CD4-positive, alpha-beta T cell treated with Interleukin-15 for 4 hours (primary cell): ENCODE data around the gene POU4F1.

Experiments
- DNase-seq: peaks from one replicate; pipeline ENCODE4 v3.0.0-alpha.2; 2020; ENCODE audit warnings: low spot score

Gene POU4F1

GRCh38 chr13:78606471-78607408 is 3.4 kb upstream of the POU4F1 start:
- no peak for DNase-seq

- no peak for DNase-seq
Observed at GRCh38 chr13:78604782-78605611, 1.6 kb upstream of the POU4F1 start.

GRCh38 chr13:78602561-78603239 is 652 bp downstream of the POU4F1 start:
- DNase-seq: no peak

GRCh38 chr13:78601874-78602560 is 1.3 kb downstream of the POU4F1 start:
- no peak for DNase-seq

GRCh38 chr13:78601124-78601873 is 2.1 kb downstream of the POU4F1 start:
- no peak for DNase-seq

- DNase-seq: no peak
Observed at GRCh38 chr13:78600280-78600883, 3.0 kb downstream of the POU4F1 start.

GRCh38 chr13:78599645-78600279 is 3.6 kb downstream of the POU4F1 start:
- no peak for DNase-seq

- DNase-seq: no peak
Observed at GRCh38 chr13:78598966-78599644, 4.2 kb downstream of the POU4F1 start.

GRCh38 chr13:78598116-78598781 is 5.1 kb downstream of the POU4F1 start:
- DNase-seq: no peak

- no peak for DNase-seq
Observed at GRCh38 chr13:78597602-78597932, 5.8 kb downstream of the POU4F1 start.

- no peak for DNase-seq
Observed at GRCh38 chr13:78596736-78597601, 6.4 kb downstream of the POU4F1 start.

- no peak for DNase-seq
Observed at GRCh38 chr13:78596399-78596735, 7.0 kb downstream of the POU4F1 start.

- no peak for DNase-seq
Observed at GRCh38 chr13:78595495-78596398, 7.6 kb downstream of the POU4F1 start.

- no peak for DNase-seq
Observed at GRCh38 chr13:78594456-78594975, 8.8 kb downstream of the POU4F1 start.

GRCh38 chr13:78593652-78594455 is 9.5 kb downstream of the POU4F1 start:
- DNase-seq: no peak

GRCh38 chr13:78593129-78593528 is 10.2 kb downstream of the POU4F1 start:
- no peak for DNase-seq
